Mammary epithelial cell (primary cell): ENCODE measurements around the gene GPR50.

Source experiments
- CTCF ChIP-seq, 2 donors: IDR thresholded peaks in 1 of 2; conservative IDR thresholded peaks in 1 of 2; 2 replicates each; pipeline ENCODE4 v1.5.1; 2011 to 2012; ENCODE audit warnings: inconsistent platforms in 2 of 2, low read length in 2 of 2, mild to moderate bottlenecking in 2 of 2, control low read depth in 1 of 2, low read depth in 1 of 2; ENCODE audit not compliant: insufficient read depth in 1 of 2; ENCODE audit errors: extremely low read depth in 1 of 2
- EZH2 ChIP-seq: IDR thresholded peaks from 2 replicates; pipeline ENCODE4 v1.6.1; 2012; ENCODE audit warnings: low read length, inconsistent platforms, borderline replicate concordance

- TF ChIP-seq EZH2 (no peak), CTCF (conservative IDR thresholded peaks at IDR 0.05 in 1 of 2, IDR thresholded peaks at IDR 0.05 in 1 of 2; ENCODE audit: extremely low read depth in 1 of 2, insufficient read depth in 1 of 2, low read depth in 1 of 2, low read length in 2 of 2) (no peak)
These were observed 6.9 kb downstream of the GPR50 start for GRCh38 chrX:151183233-151183753.
